HL-60 (cell line): Measurements from ENCODE around the gene CRY1.
A peak's percentile ranks its signal among the peaks of the same experiment; 100 is the strongest.
"Not testable (repeated sequence)": the region's sequence is repeated elsewhere in the genome, so short reads cannot be mapped to it uniquely, and the experiment has no call there.

Source experiments
- DNase-seq, 2 experiments: peaks; one replicate each; pipeline ENCODE4 v3.0.0-alpha.2; 2010 to 2020; ENCODE audit warnings: low read depth in 1 of 2, low spot score in 1 of 2
- H3K27ac ChIP-seq: fragments of 250-450 bp; sonication (Bioruptor Pico); replicated peaks from 2 replicates; pipeline ENCODE4 v1.5.1; 2020; ENCODE audit warnings: mild to moderate bottlenecking, moderate library complexity
- H3K27me3 ChIP-seq: fragments of 250-450 bp; sonication (Bioruptor Pico); 2 replicates; pipeline ENCODE4 v1.5.1; 2021; ENCODE audit warnings: mild to moderate bottlenecking, moderate library complexity; ENCODE audit not compliant: insufficient read depth, poor library complexity, severe bottlenecking
- H3K4me3 ChIP-seq: replicated peaks from 2 replicates; pipeline ENCODE4 v1.5.1; 2011; ENCODE audit warnings: mild to moderate bottlenecking, control low read depth, low read length; ENCODE audit not compliant: insufficient read depth
- GABPA ChIP-seq: IDR thresholded peaks from 2 replicates; pipeline ENCODE4 v1.6.1; 2012; ENCODE audit warnings: low read depth
- POLR2AphosphoS5 ChIP-seq: IDR thresholded peaks from 2 replicates; pipeline ENCODE4 v1.6.1; 2012; ENCODE audit warnings: low read depth
- SPI1 ChIP-seq: IDR thresholded peaks from 2 replicates; pipeline ENCODE4 v1.6.1; 2012; ENCODE audit warnings: low read depth, mild to moderate bottlenecking, borderline replicate concordance
- TF ChIP-seq, protein P1 (sequence below): IDR thresholded peaks from one replicate; pipeline ENCODE4 v1.5.1; 2011; ENCODE audit warnings: low read length, control low read depth, inconsistent platforms; ENCODE audit not compliant: insufficient read depth
- TF ChIP-seq, protein P2 (sequence below): IDR thresholded peaks from 2 replicates; pipeline ENCODE4 v1.6.1; 2012; ENCODE audit warnings: low read depth; ENCODE audit not compliant: insufficient replicate concordance

The CRY1 gene

DNA sequence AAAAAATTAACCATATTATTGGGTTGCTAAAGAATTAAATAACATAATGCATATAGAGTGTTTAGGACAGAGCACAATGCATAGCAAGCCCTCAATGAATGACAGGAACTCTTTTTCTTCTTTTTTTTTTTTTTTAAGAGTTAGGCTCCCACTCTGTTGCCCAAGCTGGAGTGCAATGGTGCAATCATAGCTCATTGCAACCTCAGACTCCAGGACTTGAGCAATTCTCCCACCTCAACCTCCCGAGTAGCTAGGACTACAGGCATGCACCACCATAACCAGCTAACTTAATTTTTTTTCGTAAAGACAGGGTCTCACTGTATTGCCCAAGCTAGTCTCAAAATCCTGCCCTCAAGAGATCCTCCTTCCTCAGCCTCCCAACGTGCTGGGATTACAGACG is 85.9 kb downstream of the CRY1 start:
- Histone ChIP-seq H3K27me3 (no peaks in the 10 kb centered on the region), H3K4me3 (no peak overlapping the region), H3K27ac (no peak overlapping the region)
- TF ChIP-seq, protein P1, sequence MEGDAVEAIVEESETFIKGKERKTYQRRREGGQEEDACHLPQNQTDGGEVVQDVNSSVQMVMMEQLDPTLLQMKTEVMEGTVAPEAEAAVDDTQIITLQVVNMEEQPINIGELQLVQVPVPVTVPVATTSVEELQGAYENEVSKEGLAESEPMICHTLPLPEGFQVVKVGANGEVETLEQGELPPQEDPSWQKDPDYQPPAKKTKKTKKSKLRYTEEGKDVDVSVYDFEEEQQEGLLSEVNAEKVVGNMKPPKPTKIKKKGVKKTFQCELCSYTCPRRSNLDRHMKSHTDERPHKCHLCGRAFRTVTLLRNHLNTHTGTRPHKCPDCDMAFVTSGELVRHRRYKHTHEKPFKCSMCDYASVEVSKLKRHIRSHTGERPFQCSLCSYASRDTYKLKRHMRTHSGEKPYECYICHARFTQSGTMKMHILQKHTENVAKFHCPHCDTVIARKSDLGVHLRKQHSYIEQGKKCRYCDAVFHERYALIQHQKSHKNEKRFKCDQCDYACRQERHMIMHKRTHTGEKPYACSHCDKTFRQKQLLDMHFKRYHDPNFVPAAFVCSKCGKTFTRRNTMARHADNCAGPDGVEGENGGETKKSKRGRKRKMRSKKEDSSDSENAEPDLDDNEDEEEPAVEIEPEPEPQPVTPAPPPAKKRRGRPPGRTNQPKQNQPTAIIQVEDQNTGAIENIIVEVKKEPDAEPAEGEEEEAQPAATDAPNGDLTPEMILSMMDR: no peak
- no peak for TF ChIP-seq GABPA
- no peak for TF ChIP-seq SPI1
- TF ChIP-seq, protein P2, sequence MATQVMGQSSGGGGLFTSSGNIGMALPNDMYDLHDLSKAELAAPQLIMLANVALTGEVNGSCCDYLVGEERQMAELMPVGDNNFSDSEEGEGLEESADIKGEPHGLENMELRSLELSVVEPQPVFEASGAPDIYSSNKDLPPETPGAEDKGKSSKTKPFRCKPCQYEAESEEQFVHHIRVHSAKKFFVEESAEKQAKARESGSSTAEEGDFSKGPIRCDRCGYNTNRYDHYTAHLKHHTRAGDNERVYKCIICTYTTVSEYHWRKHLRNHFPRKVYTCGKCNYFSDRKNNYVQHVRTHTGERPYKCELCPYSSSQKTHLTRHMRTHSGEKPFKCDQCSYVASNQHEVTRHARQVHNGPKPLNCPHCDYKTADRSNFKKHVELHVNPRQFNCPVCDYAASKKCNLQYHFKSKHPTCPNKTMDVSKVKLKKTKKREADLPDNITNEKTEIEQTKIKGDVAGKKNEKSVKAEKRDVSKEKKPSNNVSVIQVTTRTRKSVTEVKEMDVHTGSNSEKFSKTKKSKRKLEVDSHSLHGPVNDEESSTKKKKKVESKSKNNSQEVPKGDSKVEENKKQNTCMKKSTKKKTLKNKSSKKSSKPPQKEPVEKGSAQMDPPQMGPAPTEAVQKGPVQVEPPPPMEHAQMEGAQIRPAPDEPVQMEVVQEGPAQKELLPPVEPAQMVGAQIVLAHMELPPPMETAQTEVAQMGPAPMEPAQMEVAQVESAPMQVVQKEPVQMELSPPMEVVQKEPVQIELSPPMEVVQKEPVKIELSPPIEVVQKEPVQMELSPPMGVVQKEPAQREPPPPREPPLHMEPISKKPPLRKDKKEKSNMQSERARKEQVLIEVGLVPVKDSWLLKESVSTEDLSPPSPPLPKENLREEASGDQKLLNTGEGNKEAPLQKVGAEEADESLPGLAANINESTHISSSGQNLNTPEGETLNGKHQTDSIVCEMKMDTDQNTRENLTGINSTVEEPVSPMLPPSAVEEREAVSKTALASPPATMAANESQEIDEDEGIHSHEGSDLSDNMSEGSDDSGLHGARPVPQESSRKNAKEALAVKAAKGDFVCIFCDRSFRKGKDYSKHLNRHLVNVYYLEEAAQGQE: no peak
- no peak for TF ChIP-seq POLR2AphosphoS5
- DNase-seq: peak in 1 of 2 experiments; percentile 59

DNA sequence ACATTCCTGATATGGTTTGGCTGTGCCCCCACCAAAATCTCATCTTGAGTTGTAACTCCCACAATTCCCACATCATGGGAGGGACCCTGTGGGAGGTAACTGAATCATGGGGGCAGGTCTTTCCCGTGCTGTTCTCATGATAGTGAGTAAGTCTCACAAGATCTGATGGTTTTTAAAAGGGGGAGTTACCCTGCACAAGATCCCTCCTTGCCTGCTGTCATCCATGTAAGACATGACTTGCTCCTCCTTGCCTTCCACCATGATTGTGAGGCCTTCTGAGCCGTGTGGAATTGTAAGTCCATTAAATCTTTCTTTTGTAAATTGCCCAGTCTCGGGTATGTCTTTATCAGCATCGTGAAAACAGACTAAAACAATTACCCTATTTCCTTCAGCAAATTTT is 90.7 kb downstream of the CRY1 start:
- not testable (repeated sequence) for H3K4me3 ChIP-seq, H3K27ac ChIP-seq, H3K27me3 ChIP-seq, DNase-seq

DNA sequence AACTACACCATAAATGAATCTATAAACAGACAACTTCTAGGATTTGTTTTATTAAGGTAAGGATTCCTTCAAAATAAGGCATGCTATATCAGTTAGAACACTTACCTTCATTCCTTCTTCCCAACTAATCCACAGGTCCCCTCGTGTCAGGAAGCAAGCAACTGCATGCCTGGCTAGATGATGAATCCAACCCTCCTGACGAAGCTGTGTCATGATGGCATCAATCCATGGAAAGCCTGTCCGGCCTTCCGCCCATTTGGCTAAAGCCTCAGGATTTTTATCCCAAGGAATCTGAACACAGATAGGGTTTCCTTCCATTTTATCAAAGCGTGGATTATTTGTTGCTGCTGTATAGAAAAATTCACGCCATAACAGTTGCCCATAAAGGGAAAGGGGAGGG is 93.9 kb downstream of the CRY1 start:
- TF ChIP-seq, protein P1: no peak
- no peak for TF ChIP-seq SPI1
- TF ChIP-seq, protein P2: no peak
- TF ChIP-seq POLR2AphosphoS5: no peak
- no peak for TF ChIP-seq GABPA
- H3K27ac ChIP-seq: no peak overlapping the region
- no peak for DNase-seq
- no peak overlapping the region for H3K4me3 ChIP-seq
- no peaks in the 10 kb centered on the region for H3K27me3 ChIP-seq

DNA sequence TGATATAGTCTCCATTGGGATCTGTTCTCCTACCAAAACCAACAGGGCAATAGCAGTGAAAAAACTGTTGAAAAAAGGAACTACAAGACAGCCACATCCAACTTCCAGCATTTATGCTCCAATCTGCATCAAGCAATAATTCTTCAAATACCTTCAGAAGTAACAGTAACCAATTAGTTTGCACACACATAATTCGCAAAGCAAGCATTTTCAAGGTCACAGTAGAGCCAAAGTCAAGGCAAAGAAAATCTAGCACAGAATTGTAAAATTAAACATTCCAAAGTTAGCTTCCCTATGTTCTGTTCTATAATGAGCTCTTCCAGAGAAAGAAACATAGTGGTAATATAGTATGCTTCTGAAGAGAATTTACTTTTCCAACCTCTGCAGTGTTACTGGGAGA is 95.4 kb downstream of the CRY1 start:
- TF ChIP-seq, protein P2: no peak
- TF ChIP-seq, protein P1: no peak
- TF ChIP-seq POLR2AphosphoS5 (no peak), SPI1 (no peak), GABPA (no peak)
- H3K27ac ChIP-seq: no peak overlapping the region
- DNase-seq: no peak
- no peaks in the 10 kb centered on the region for H3K27me3 ChIP-seq
- H3K4me3 ChIP-seq: no peak overlapping the region

DNA sequence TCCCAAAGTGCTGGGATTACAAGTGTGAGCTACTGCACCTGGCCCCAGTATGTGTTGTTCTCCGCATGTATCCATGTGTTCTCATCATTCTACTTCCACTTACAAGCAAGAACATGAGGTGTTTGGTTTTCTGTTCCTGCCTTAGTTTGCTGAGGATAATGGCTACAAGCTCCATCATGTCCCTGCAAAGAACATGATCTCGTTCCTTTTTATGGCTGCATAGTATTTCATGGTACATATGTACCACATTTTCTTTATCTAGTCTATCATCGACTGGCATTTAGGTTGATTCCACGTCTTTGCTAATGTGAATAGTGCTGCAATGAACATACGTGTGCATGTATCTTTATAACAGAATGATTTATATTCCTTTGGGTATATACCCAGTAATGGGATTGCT is 97.2 kb downstream of the CRY1 start:
- H3K4me3 ChIP-seq, H3K27ac ChIP-seq, H3K27me3 ChIP-seq, DNase-seq: not testable (repeated sequence)
